Left lung (tissue), 10 donors: ENCODE data around the gene TSTD2. TPM values are rescaled to one million over a fixed set of nuclear protein-coding genes. Genes with fewer than 3 reads are reported as not detected.

Source experiments
- ATAC-seq: fragments of 200-7000 bp; cut with Tn5 transposase; one replicate; pipeline ENCODE4 v1.9.1; 2020; ENCODE audit warnings: moderate library complexity
- DNase-seq, 4 donors: peaks; one replicate each; pipeline ENCODE4 v3.0.0-alpha.2; 2013 to 2020
- H3K27ac ChIP-seq, 2 donors: fragments of 200-600 bp; sonication (generic) in 1 of 2; one replicate each; pipeline versions ENCODE4 v1.5.0 to v1.8.0; 2020 to 2021
- H3K27me3 ChIP-seq, 2 donors: fragments of 200-600 bp; sonication (generic) in 1 of 2; one replicate each; pipeline versions ENCODE4 v1.5.0 to v1.8.0; 2020 to 2021
- H3K36me3 ChIP-seq, 2 donors: fragments of 200-600 bp; sonication (generic) in 1 of 2; one replicate each; pipeline versions ENCODE4 v1.5.0 to v1.8.0; 2020 to 2021
- H3K4me1 ChIP-seq, 2 donors: fragments of 200-600 bp; one replicate each; pipeline ENCODE4 v1.8.0; 2021
- H3K4me3 ChIP-seq, 2 donors: fragments of 200-600 bp; sonication (generic) in 1 of 2; one replicate each; pipeline versions ENCODE4 v1.5.0 to v1.8.0; 2020 to 2021; ENCODE audit warnings: mild to moderate bottlenecking in 1 of 2
- H3K9me3 ChIP-seq, 2 donors: fragments of 200-600 bp; sonication (generic) in 1 of 2; one replicate each; pipeline versions ENCODE4 v1.5.0 to v1.8.0; 2020 to 2021
- CTCF ChIP-seq, 2 donors: fragments of 200-600 bp; sonication (generic) in 1 of 2; IDR thresholded peaks; one replicate each; pipeline versions ENCODE4 v1.5.0 to v1.8.0; 2021; ENCODE audit warnings: antibody characterized with exemption in 2 of 2
- intact Hi-C, 2 donors: fragments of 100-400 bp; cut with DNase I; formaldehyde crosslinking; loops; one replicate each; pipeline versions ENCODE4 v1.11.2 to v1.14.2; 2022
- polyA plus RNA-seq, 6 donors: library from polyadenylated mRNA; unstranded; fragments of 120-200 nt; gene quantifications; one replicate each; pipeline ENCODE4 v1.2.1, GENCODE V29; 2013; ENCODE audit not compliant: insufficient read length in 6 of 6
- total RNA-seq, 2 donors: library from RNA; stranded (reverse); fragmentation: NEBNext Ultra II Directional; extraction: Animal tissue kit (Norgen Biotek cat#: 25700); gene quantifications; one replicate each; pipeline ENCODE4 v1.2.1, GENCODE V29; 2021
- donor health status: DM: no; HTN: yes; CAD: no.
- donor health status: DM: no; HTN: no; CAD: no.

TSTD2 gene
- total and polyA plus RNA-seq, 8 donors, result 16.4 to 41.5 (median 34.1) TPM

- DNase-seq, result no peak
- no peaks in the 10 kb centered on the region for H3K27me3 ChIP-seq
- no peak for ATAC-seq
- no peak overlapping the region for H3K4me3 ChIP-seq
- no peak overlapping the region for H3K27ac ChIP-seq
- H3K4me1 ChIP-seq, result no peaks in the 10 kb centered on the region
- no peak for TF ChIP-seq CTCF (IDR thresholded peaks at IDR 0.05)
- no peaks in the 10 kb centered on the region for H3K9me3 ChIP-seq
- H3K36me3 ChIP-seq, result no peaks in the 10 kb centered on the region
- intact Hi-C loops, result no loop called here
Observed at GRCh38 chr9:97573482-97574073, 59.6 kb downstream of the TSTD2 start.

GRCh38 chr9:97572892-97573365 is 60.2 kb downstream of the TSTD2 start:
- intact Hi-C loops, result no loop called here
- TF ChIP-seq CTCF (IDR thresholded peaks at IDR 0.05), result no peak
- Histone ChIP-seq H3K27me3 (no peaks in the 10 kb centered on the region), H3K9me3 (no peaks in the 10 kb centered on the region), H3K4me3 (no peak overlapping the region), H3K4me1 (no peaks in the 10 kb centered on the region), H3K27ac (no peak overlapping the region), H3K36me3 (no peaks in the 10 kb centered on the region)
- DNase-seq (no peak), ATAC-seq (no peak)

GRCh38 chr9:97572196-97572891 is 60.8 kb downstream of the TSTD2 start:
- no peak overlapping the region for H3K27ac ChIP-seq
- no peaks in the 10 kb centered on the region for H3K27me3 ChIP-seq
- H3K36me3 ChIP-seq, result no peaks in the 10 kb centered on the region
- no peaks in the 10 kb centered on the region for H3K4me1 ChIP-seq
- H3K4me3 ChIP-seq, result no peak overlapping the region
- DNase-seq (no peak), ATAC-seq (no peak)
- intact Hi-C loops, result no loop called here
- TF ChIP-seq CTCF (IDR thresholded peaks at IDR 0.05), result no peak
- H3K9me3 ChIP-seq, result no peaks in the 10 kb centered on the region

- Histone ChIP-seq H3K4me1 (no peaks in the 10 kb centered on the region), H3K9me3 (no peaks in the 10 kb centered on the region), H3K27ac (no peak overlapping the region), H3K36me3 (no peaks in the 10 kb centered on the region), H3K4me3 (no peak overlapping the region), H3K27me3 (no peaks in the 10 kb centered on the region)
- ATAC-seq (no peak), DNase-seq (no peak)
- intact Hi-C loops, result no loop called here
- TF ChIP-seq CTCF (IDR thresholded peaks at IDR 0.05), result no peak
Observed at GRCh38 chr9:97571664-97572063, 61.5 kb downstream of the TSTD2 start.

GRCh38 chr9:97570899-97571298 is 62.3 kb downstream of the TSTD2 start:
- intact Hi-C loops, result no loop called here
- H3K4me1 ChIP-seq, result no peaks in the 10 kb centered on the region
- H3K27me3 ChIP-seq, result no peaks in the 10 kb centered on the region
- H3K9me3 ChIP-seq, result no peaks in the 10 kb centered on the region
- no peak overlapping the region for H3K27ac ChIP-seq
- ATAC-seq (no peak), DNase-seq (no peak)
- H3K36me3 ChIP-seq, result no peaks in the 10 kb centered on the region
- H3K4me3 ChIP-seq, result no peak overlapping the region
- TF ChIP-seq CTCF (IDR thresholded peaks at IDR 0.05), result no peak
